Bone marrow (tissue), 2 donors: ENCODE measurements around the gene SIX3.

Experiments
- DNase-seq, 2 donors: peaks; one replicate each; lab custom pipeline; 2025; lab: John Stamatoyannopoulos, UW

The SIX3 gene

GRCh38 chr2:44941551-44942234 lies at the start of gene SIX3:
Gene SIX3 (plus strand): TSS chr2:44941702. CDS start chr2:44942105, 403 bp downstream.
- DNase-seq: no peak

- no peak for DNase-seq
Observed at GRCh38 chr2:44894058-44894457, 47.4 kb upstream of the SIX3 start.

GRCh38 chr2:44895061-44895460 lies 46.4 kb upstream of the SIX3 start:
- no peak for DNase-seq

- no peak for DNase-seq
Observed at GRCh38 chr2:44897406-44897805, 44.1 kb upstream of the SIX3 start.

GRCh38 chr2:44902217-44903137 lies 39.0 kb upstream of the SIX3 start:
- no peak for DNase-seq

GRCh38 chr2:44904578-44904977 lies 36.9 kb upstream of the SIX3 start:
- no peak for DNase-seq

- DNase-seq: no peak
Observed at GRCh38 chr2:44906972-44907371, 34.5 kb upstream of the SIX3 start.

GRCh38 chr2:44909831-44910230 lies 31.7 kb upstream of the SIX3 start:
- no peak for DNase-seq

- no peak for DNase-seq
Observed at GRCh38 chr2:44912660-44913059, 28.8 kb upstream of the SIX3 start.

GRCh38 chr2:44916291-44916690 lies 25.2 kb upstream of the SIX3 start:
- DNase-seq: no peak

- no peak for DNase-seq
Observed at GRCh38 chr2:44918095-44918775, 23.3 kb upstream of the SIX3 start.

GRCh38 chr2:44920751-44921150 lies 20.8 kb upstream of the SIX3 start:
- DNase-seq: no peak

- no peak for DNase-seq
Observed at GRCh38 chr2:44922776-44923175, 18.7 kb upstream of the SIX3 start.

GRCh38 chr2:44925561-44926136 lies 15.9 kb upstream of the SIX3 start:
- no peak for DNase-seq

GRCh38 chr2:44926957-44927356 lies 14.5 kb upstream of the SIX3 start:
- DNase-seq: no peak

- no peak for DNase-seq
Observed at GRCh38 chr2:44927985-44928482, 13.5 kb upstream of the SIX3 start.

GRCh38 chr2:44928483-44929158 lies 12.9 kb upstream of the SIX3 start:
- DNase-seq: no peak

GRCh38 chr2:44929159-44929734 lies 12.3 kb upstream of the SIX3 start:
- DNase-seq: no peak

GRCh38 chr2:44929735-44930273 lies 11.7 kb upstream of the SIX3 start:
- DNase-seq: no peak

GRCh38 chr2:44930274-44931197 lies 11.0 kb upstream of the SIX3 start:
- no peak for DNase-seq
